Hematopoietic multipotent progenitor cell treated with erythropoietin and hydrocortisone succinate and interleukin-3 and kit ligand, for 6 days (in vitro differentiated cells): Measurements from ENCODE around the gene TWF1.

ENCODE experiments used
- DNase-seq: peaks from one replicate; pipeline ENCODE4 v3.0.0-alpha.2; 2015

Gene TWF1

DNA sequence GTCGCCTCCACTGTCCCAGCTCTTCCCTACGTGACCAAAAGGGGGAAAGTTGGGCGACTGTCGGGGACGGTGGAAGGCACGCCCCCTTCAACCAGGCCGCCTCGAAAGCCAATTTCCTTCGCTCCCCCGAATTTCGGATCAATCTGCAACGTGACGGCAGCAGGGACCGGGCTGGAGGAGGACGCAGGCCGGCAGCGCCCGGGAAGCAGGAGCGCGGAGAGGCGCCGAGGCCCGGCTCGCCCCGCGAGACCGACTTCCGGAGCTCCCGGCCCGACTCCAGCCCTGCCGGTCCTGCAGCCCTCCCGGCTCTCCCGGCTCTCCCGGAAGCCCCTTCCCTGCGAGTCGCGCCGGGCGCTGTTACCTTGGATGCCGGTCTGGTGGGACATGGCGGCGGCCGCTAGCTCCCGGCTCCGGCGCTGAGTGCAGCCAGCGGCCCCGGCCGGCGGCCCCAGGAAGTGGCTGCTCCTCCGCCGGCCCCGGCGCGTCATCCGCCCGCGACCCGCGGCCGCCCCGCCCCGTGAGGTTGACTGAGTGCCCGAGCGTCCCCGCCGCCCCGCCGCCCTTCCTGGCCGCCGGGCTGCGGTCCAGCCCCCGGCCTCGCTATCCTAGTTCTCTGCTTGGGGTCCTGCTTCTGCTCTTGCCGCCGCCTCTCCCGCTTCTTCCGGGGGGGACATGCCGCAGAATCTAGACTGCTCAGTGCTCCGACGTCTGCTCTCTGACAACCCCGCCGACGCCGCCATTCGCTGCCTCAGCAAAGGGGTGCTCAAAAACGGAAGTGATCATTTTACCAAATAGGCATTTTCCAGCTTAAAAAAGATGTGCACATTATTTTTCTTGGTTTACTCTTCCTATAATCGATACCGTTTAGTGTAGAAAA is at the start of gene TWF1:
TSS of gene TWF1 (minus strand) at position 458 of the 877 bp plus-strand sequence. CDS start at position 386, 72 bp downstream.
- DNase-seq = peak; percentile 84

DNA sequence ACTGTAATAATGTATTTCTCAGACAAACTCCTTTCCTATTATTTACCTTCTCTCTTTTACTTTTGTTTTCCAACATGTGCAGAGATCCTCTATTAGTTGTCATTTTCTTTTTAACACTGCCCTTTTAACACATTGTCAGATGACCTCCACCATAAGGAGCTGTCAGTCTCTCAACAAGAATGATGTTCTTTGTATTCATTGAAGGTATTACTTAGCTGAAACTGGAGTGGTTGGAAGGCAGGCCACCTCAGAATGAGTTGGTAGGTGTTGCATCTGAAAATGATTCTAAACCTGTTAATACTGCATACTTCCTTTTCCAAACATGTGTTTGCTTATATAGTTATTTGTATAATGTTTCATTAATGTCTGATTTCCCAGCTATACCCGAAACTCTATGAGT is 46.6 kb upstream of the TWF1 start:
- DNase-seq = no peak

DNA sequence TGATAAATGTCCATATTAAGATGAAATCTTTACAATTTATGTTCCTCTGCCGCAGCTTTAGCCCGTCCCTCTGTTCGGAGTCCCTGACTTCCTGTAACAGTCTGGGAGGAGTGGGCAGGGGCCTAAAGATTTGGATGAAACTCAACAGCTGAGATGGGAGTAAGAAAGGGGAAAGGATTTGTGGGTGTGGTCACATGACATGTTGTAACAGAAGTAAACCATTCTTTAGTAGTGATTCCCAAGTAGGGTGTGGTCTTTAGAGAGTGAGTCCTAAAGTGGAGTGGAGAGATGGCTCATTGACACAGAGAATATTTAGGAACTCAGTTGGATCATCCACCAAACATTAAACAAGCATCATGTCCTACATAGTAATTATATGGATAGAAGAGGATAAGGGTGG is 42.7 kb upstream of the TWF1 start:
- no peak for DNase-seq

DNA sequence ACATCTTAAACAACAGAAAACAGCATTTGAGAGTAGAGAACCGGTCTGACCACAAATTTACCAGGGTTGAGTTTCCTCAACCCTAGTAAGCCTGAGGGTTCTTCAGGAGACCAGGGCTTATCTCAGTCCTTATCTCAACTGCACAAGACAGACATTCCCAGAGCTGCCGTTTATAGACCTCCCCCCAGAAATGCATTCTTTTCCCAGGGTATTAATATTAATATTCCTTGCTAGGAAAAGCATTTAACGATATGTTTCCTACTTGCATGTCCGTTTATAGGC is 42.0 kb upstream of the TWF1 start:
- DNase-seq = peak; percentile 27

DNA sequence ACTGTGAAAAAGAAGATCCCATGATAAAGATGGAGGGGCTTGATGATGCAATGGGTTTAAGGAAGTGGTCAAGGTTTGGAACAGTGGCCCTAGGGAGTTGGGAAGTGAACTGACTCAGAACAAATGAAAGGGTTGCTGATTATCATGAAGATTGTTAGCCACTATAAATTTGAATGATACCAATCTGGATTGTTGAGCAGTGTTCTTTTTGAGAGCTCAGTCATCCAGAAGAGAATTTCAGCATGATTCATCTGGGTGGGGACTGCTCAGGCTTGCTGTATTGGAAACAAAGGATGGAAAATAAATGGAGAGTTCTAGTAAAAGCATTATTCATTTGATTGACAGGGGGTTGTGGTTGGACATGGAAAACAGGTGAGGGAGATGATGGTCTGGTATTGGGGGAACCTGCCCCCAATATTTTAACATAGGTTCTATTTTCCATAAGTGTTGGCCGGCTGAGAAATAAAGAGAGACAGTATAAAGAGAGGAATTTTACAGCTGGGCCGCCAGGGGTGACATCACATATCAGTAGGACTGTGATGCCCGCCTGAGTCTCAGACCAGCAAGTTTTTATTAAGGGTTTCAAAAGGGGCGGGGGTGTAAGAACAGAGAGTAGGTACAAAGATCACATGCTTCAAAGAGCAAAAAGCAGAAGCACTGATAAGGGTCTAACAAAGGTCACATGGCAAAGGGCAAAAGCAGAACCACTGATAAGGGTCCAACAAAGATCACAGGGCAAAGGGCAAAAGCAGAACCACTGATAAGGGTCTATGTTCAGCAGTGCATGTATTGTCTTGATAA is 41.5 kb upstream of the TWF1 start:
- peak; percentile 27 for DNase-seq

DNA sequence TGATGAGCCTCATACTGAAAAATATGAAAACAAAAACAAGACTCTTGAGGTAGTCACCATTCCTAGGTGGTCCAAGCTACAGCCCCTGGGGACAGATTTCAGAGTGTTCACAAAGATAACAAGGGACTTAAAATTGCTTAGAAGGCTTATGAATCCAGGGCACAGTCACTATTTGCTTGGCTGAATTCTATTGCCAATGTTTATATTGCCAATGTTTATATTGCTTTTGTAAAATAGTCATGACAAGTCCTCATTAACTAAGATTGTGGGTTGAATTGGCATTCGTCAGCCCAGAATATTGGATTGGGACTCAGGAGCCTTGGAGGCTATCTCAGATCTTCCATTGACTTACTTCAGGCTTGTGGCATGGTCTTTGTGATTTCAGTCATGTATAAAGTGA is 36.1 kb upstream of the TWF1 start:
- DNase-seq = no peak

DNA sequence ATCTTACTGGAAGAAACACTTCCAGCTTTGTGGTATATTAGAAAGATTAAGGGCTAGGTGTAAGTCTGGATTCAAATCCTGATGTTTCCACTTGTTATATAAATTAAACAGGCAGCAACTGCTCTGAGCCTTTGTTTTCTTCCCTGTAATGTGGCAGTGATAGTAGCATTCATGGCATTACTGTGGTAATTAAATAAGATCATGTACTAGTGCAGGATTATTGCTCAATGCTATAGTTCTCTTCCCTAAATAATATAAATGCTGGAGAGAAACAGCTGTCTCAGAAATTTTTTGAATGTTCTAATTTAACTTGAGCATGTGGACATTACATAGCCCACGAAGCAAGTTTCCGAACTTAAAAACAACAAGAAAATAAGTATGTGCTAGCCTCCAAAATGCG is 35.1 kb upstream of the TWF1 start:
- no peak for DNase-seq

DNA sequence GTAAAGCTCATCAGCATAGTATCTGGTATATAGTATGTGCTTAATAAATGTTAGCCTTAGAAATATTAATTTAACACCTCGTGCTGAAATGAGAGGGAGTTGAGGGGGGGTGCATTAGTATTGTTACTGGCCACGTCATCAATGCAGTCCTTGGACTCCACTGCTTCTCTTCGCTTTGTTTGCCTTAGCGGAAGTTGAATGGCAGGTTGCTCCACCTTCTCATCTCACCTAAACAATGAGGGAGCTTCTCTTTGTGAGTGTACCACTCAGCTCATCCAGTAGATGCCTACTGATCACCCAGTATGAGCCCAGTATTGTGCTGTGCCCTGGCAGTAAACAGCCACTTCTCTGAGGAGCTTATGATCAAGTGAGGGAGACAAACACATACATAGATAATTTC is 34.2 kb upstream of the TWF1 start:
- no peak for DNase-seq

DNA sequence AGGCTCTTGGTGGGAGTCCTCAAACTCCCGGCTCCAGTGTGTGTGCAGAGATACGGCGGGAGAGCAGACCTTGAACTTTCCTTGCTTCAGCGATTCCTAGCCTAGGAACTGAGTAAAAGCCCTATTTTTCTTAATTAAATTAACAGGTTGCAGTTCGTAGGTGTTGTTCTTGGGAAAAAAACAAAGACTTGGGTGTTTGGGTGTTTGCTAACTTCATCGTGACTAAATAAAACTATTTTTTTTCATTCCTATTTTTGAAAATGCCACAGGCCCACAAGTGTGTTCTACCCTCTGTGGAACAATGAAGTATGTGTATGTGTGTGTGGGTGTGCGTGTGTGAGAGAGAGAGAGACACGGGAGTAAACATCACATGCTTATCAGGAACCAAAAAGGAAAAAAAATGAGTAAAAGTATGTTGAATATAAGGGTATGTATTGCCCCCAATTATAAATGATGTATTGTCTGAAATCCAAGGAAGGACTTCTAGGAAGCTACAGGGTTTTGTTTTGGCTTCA is 30.4 kb upstream of the TWF1 start:
- peak; percentile 51 for DNase-seq

DNA sequence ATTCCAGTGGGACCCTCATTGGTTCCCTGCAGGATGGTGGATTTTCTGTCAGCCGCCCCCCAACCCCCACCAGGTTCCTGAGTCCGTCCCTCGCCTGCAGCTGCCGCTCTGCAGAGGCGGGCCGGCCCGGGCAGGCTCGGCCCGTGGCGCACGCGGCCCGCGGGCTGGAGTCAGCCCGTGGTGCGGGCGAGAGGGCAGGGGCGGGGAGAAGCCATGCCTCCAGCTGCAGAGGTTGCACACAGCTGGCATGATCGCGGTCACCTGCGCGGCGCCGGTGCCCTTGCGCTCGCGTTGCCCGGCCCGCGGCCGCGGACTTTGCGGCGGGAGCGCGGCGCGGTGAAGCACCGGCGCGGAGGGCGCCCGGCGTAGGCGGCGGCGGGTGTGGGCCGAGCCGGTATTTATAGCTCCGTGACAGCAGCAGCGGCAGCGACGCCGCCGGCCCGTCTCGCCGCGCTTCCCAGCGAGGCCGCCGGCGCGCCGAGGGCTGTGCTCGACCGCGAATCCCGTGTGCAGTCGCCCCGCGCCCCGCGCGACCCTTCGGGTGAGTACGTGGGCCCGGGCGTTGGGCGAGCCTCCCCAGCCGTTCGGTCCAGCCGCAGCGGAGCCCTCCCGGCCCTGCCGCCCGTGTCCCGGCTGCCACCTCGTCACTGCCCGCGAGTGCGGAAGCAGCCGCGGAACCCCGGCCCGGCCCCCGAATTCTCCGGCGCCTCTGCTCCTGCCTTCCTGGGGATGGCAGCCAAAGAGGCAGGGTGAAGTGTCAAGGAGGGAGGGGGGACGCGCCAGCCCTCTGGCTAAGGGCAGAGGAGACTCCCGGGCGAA is 29.7 kb upstream of the TWF1 start, which contains the start of gene TMEM117:
TSS of gene TMEM117 (plus strand) at position 426 of the 819 bp plus-strand sequence.
- DNase-seq = peak; percentile 63

DNA sequence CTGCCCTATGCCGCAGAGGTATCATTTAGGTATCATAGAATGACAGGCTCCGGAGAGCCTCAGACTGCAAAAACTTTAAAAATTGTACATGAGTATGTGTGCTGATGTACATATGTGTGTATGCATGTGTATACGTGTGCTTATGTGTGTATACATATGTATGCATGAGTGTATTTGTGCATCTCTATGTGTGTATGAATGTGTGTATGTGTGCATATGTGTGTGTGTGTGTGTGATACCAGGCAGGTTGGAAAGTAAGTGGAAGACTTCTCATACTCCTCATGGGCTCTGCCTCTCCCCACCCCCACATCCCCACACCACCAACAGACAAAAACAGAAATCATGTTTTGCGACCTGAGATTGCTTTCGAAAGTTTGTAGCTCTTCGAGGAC is 29.1 kb upstream of the TWF1 start:
- DNase-seq = peak; percentile 47

DNA sequence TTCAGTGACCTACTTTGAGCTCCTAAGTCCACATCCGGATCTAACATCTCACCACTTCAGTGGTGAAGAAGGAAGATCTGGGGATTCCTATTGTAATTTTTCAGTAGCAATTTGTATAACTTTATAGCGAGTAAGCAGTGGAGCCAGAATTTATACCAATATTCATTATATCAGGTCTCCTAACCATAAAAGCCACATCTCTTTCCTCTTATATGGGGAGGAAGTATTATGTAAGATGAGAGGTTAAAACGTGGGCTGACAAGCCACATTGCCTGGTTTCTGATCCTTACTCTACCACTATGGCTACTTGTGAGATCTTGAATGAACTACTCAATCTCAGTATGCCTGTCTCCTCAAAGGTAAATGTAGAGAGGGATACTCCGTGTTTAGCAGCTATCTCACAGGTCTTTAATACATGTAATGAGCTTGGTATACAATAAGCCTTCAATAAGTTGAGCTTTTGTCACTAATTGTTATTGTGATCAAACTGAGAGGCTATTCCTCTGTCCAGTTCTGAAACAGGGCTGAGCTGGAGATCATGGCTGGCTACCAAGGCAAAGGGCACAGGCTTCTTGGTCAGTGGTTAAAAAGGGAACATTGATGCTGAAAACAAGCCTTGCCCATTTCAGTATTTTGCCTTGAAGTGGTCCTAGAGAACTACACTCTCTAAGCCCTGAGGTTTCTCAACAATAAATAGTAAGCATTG is 26.5 kb upstream of the TWF1 start:
- peak; percentile 32 for DNase-seq

DNA sequence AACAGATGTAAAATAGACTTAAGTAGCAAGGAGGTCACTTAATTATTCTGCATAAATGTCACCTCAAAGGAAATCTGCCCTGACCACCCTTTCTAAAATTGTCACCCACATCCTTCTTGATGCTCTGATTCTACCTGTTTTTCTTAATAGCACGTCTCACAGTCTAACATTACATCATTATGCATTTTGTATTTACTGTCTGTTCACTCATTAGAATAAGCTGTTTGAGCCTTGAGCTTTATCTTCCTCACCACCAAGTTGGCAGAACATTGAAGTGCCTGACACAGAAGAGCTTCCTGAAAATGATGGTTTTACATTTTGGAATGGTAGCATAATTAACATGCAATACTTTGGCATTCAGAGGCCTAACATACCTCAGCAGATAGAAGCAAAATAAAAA is 21.0 kb upstream of the TWF1 start:
- DNase-seq = no peak

DNA sequence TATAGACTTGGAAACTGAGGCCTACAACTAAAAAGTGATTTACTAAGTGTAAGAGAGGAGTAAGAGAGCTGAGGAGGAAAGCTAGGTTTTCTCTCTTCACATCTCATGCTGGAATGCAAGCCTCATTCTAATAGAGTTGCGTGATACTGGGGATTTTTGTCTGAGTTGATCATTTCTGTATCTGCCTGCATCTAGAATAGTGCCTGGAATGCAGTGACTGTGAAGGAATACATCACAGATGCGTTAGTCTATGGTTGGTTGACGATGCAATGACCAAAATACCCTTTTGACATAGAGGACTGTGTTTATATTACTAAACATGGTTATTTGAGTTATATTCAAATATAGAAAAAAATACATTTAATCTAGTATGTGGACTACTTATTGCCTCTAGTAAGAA is 20.6 kb upstream of the TWF1 start:
- no peak for DNase-seq

DNA sequence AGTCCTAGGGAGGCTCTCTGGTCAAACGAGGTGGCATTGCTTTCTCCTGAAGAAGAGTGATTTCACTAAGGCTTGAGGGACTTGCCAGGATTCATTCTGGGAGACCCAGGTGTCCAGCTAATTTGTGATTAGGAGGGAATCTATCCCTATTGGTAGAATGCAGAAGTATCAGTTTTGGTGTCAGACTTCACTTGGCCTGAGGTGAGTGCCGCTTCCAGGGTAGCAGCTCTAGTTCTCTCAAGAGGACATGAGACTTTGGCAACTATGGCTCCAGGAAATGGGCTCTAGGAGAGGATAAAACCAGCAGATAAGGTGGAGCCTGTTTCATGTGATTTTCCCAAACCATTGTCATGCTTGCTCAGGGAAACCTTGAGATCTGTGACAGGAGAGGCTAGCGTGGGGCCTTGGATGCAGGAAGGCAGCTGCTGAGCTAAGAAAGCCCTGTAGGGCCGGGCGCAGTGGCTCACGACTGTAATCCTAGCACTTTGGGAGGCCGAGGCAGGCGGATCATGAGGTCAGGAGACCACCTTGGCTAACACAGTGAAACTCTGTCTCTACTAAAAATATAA is 18.2 kb upstream of the TWF1 start:
- no peak for DNase-seq

DNA sequence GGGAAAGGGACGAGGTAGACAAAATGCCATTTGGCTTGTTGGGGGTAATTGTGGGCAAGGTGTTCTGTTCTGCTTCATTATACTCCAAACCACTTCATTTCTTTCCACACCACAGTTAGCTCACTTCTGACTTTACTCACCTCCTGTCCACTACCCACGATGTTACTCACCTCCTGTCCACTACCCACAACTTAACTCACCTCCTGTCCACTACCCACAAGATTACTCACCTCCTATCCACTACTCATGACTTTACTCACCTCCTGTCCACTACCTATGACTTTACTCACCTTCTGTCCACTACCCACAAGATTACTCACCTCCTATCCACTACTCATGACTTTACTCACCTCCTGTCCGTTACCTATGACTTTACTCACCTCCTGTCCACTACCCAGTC is 10.1 kb upstream of the TWF1 start:
- no peak for DNase-seq

DNA sequence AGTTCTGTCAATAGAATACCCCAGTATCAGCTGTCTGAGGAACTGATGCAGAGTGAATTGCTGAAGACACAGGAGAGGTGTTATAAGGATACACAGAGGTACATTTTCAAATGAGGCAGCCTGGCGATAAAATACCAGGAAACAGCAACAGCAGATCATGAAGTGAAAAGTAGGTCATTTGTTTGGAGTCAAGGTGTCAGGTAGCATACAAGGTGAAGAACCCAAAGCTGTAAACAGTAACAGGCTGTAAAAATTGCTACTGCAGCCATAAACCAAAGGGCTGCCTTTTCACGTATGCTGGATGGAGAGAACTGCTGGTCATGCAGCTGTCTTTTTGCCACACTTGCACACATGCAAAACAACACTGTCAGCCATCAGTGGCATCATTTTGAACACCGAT is 9.3 kb upstream of the TWF1 start:
- no peak for DNase-seq

DNA sequence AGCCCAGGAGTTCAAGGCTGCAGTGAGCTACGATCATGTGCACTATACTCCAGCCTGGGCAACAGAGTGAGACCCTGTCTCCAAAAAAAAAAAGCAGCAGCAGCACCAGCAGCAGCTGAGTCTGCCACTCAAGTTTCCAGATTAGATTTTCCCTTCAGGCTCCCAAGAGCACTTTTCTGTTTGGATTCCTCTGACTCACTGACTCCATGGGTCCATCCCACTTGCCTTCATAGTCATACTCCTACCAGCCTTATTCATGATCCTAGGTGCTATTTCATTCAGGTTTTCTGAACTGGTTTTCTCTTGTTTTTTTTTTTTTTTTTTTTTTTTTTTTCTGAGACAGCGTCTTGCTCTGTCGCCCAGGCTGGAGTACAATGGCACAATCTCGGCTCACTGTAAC is 6.8 kb upstream of the TWF1 start:
- no peak for DNase-seq

DNA sequence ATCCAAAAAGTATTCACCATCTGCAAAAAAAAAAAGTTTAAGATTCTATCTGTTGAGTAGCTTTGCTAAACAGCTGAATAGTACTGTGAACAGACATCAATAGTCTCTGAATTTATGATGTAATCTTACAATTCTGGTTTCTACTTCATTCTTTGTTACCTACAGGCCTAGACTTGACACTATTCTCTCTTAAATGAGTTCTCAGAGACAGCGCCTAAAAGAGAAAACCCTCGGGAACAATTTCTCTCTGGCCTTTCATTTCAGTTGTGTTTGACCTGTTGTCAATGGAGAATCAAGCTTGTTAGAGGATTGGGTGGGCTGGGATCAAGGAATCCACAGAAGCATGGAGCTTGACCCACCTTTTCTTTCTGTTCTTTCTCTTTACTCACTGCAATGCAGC is 5.9 kb upstream of the TWF1 start:
- DNase-seq = no peak

DNA sequence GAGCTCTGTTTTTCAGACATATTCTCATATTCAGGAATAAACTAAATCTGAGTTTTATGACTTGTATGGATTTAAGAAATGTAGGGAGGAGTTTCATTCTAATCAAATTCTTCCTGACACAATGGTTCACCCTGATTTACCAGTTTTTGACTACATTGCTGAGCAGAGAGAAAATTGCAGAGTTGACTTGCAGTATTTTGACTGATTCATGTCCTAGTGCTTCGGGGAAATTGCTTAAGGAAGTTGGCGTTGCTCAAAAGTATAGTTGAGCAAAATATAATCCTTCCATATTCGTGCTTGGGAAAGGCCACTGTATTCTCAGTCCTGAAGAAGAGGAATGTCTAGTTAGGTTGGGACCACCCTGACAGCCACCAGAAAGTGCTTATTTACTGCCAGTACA is 1.3 kb upstream of the TWF1 start:
- DNase-seq = no peak

DNA sequence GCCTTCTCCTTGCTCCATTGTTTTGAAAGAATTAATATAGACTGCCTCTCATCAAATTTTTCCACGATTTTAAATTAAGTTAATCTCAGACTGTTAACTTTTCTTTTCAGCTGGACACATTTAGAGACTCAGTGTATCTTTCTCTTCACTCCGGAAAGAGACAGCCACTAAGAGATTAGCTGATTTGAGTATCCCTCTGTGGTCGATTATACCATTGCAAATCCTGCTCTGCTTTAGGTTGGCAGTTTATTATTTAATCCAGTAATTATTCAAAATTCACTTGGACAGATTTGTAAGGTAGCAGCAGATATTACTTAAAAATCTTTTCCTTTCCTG is 588 bp upstream of the TWF1 start:
- no peak for DNase-seq

DNA sequence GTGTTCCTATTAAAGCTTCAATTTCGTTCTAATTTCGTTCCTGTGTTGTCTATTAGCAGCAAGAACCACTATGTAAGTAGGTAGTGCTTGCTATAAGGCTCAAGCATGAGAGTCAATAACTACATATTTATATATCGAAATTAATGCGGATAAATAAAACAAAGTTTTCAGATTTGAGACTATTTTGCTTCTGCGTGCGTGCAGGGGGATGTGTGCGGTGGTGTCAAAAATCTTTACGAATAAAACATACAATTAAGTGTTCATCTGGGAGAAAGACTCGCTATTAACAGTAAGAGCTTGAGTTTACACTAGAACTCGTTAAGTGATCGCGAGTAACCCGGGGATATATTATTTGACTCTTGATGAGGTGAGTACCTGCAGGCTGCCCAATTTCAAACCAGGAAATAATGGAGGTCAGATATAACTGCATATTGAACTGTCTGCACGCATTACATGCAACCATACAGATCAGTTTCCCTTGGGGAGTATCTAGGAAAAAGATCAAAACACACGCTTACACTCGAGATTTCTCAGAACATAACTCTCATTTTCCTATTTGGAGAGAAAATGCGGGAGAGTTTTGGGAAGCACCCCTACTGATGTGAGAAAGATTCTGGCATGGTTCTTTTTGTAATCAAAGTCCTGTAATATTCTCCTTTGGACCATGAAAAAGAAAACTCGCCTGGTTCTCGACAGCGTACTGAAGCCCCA is 813 bp downstream of the TWF1 start:
- DNase-seq = peak; percentile 41
